CD4-positive, alpha-beta T cell treated with Interferon gamma for 1 hour (primary cell): ENCODE measurements around the gene FSTL4.
"Not testable (repeated sequence)": the region's sequence is repeated elsewhere in the genome, so short reads cannot be mapped to it uniquely, and the experiment has no call there.

Source experiments
- DNase-seq: peaks from one replicate; pipeline ENCODE4 v3.0.0-alpha.2; 2020

The FSTL4 gene

DNA sequence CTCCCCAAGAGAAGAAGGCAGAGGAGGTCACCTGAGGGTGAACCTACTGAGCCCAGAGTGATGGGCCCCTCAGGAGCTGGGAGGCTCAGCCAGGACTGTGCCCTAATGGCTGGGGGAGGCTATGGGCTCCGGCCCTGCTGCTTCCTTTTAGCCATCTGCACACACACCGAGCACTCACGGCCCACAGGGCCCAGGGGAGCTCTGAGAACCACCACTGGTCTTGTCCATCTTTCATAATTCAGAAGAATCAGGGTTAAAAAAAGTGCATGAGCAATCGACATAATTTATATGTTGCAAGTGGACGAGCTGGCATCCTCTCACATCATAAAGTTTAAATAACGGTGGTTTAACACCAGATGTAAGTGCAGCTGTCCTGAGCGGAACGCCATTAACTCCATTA lies 162.1 kb downstream of the FSTL4 start:
- no peak for DNase-seq

DNA sequence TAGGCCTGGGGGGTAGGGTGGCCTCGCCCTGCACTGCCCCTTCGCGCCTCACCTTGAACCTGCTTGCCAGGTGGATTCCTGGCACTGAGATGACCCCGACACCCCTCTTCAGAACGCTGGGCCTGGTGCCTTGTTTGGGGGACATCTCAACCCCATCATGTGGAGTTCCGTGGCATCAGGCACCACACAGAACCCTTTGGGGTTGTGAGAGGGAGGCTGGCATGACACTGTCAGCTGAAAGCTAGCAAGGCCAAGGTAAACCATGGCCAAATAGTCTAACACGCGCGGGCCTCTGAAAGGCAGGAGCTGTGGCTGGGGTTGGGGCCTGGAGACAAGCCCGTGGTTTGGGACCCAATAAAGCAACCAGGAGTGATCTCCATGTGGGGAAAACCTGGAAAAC lies 163.2 kb downstream of the FSTL4 start:
- DNase-seq: no peak

DNA sequence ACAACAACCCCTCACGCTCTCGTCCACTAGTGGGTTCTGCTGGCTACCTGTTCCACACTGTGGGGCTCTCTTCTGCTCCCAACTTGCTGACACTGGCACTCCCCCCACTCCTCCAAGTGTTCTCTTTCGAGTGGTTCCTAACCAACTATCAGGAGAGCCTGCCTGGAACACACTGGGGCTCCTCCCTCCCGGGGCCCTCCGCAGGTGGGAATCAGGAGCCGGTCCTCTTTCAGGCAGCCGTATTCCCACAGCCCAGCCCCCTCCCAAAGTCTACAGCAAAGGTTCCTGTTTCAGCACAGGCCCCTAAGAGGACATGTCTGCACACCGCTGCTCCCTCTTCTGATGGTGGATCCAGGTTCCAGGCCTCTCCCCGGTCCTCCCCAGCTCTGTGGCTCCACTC lies 165.9 kb downstream of the FSTL4 start:
- DNase-seq: no peak

DNA sequence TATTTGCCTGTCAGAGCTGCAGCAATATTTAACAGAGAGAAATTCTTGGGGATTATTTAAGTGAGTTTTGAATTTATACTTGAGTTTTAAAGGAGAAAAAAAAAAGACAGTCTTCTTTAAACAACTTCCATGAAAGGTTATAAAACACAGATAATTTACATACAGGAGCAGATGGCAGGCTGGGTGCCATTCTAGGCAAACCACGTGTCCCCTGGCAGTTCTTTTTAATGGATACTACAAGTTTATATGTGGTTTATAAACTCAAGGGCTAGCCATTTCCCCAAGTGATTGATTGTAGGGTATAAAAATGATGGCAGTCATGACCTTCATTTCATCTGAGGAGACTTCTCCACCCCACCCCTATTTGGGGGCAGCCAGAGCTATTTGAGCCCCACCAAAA lies 166.6 kb downstream of the FSTL4 start:
- no peak for DNase-seq

DNA sequence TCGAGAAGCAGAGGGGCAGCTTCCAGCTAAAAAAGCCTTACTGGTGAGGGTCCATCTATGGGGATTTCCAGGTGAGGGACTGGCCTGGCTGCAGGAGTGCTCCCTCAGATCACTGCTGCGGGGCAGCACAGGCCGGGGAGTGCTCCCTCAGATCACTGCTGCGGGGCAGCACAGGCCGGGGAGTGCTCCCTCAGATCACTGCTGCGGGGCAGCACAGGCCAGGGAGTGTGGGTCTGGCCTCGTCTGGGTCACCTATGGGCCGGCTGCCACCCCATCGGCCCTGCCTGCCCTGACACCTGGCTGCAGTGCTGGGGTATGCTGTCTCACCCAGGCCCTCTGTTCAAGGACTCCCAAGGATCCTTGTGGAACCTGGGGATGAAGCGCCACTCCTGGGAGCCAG lies 167.1 kb downstream of the FSTL4 start:
- DNase-seq: not testable (repeated sequence)

DNA sequence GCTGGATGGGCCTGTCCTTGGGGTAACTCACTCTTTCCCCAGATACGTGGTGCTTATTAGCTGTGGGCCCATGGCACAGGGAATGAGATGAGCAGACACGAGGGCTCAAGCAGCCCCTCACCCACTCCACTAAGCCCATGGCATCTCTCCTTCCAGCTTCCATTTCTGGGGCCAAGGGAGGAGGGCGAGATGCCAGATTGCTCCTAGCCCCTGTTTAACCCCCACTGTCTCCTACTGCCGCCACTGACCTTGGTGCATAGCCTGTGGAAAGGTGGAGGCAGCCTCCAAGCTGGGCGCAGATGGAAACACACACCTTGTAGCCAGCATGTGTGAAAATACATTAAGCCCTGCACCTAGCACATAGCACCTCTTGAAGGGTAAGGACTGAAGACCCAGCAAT lies 167.6 kb downstream of the FSTL4 start:
- no peak for DNase-seq

DNA sequence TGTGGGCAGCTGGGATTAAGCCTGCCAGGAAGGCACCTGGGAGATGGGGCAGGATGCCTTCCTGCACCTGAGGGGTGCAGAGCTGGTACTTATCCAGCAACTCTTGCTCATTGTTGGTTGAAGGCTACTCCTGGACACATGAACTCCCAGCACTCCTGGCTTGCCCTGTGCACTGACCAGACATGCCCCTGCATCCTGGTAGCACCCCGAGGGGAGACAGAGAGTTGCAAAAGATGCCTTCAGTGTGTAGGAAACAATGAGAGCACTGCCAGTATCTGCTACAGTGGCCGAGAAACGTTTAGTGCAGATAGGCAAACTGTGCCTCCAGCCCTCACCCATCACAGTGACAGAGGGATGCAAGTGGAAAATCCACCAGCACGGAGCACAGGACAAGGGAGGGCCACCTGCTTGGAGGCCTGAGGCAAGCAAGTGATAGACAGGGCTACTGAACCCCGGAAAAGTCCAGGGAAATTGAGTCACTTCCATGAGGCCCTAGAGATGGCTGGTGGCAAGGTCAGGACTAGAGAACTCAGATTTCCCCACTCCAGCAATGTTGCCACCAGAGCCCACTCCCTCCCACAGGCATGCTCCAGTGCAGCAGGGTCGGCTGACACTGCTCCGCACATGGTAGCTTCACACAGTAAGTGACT lies 171.1 kb downstream of the FSTL4 start:
- DNase-seq: no peak

DNA sequence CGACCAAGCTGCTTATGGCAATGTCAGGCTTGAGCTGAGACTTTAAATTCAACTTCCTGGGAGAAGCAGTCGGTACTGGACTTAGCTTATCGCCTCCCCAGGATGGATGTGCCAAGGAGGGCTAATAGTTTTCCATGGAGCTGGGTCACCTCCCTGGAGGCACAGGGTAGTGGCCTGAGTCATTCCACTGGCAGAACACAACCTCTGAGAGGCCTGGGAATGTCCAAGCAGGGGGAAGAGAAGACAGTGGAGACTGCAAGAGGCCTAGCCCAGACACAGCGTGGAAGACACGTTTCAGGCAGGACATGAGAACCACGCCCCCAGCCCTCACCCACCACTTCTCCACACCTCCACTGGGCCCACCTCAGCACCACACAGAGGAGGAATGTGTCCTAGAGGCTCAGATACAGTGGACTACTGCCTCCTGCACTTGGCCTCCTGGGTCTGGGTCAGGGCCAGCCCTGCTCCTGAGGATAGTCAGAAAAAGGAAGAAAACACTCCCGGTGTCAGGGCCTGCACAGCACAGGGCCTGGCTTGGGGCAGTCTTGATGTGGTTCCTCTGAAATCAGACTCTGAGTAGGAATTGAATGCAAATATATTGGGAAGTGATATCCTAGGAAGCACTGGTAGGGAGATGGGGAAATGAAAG lies 171.8 kb downstream of the FSTL4 start:
- no peak for DNase-seq

DNA sequence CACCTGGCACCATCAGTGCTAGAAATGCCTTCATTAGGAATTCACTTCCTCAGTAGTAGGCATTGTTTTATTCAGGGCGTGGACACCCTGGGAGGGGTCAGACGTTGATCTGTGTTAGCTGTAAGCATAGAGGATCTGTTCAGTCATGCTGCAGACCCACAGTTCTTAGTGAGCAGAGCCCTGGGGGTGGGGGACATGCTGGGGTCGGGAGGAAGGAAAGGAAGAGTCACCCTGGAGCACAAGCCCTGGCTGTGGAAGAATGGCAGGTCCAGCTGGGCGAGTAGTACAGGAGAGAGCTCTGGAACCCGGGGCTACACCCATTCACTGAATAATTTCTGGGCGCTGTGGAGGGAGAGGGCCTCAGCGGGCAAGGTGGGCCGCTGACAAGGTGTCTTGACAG lies 172.5 kb downstream of the FSTL4 start:
- no peak for DNase-seq

DNA sequence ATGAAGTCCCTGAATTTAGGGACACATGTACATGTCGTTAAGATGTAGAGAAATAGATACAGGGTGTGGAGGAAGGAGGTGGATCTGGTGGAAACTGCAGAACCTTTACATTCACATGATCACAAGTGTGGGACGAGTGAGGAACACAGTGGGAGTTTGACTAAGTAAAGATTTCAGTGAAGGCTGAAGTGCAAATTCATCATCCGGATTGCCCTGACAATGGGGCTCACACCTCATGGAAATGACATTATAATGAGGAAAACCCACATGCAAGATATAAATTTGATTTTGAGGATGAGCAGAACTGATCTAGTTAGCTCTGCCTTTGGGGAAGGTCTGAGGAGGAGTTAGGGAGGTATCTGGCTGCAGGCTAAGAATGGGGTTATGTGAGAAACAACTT lies 173.9 kb downstream of the FSTL4 start:
- no peak for DNase-seq

DNA sequence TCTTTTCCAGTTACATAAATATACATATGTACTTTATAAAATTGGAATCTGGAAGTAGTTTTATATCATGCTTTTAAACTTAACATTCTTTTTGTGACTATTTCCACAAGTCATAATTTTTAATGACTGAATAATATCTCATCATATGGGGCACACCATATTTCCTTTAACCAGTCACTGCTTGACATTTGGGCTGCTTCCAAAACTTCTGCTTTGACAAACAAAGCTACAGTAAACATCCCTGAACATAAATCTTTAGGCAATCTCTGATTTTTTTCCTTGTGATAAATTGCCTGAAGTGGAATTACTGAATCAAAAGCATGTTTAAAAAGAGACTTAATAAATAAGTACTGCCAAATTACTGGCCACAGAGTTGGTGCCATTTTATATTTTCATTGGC lies 178.0 kb downstream of the FSTL4 start:
- no peak for DNase-seq

DNA sequence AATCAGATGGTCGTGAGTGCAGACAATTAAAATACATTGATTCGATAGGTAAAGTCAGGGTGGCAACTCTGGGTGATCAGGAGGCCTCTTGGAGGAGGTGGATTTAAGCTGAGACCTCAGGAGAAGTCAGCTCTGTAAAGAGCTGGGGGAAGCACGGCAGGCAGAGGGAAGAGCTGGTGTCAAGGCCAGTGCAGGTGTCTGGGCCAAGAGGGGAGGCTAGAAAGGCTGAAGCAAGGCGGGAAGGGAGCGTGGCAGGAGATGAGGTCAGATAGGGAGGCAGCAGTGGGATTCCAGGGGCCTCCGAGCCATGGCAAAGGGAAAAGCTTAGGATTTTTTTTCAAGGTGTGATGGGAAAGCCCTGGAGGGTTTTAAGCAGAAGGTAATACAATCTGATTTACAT lies 178.7 kb downstream of the FSTL4 start:
- DNase-seq: no peak

DNA sequence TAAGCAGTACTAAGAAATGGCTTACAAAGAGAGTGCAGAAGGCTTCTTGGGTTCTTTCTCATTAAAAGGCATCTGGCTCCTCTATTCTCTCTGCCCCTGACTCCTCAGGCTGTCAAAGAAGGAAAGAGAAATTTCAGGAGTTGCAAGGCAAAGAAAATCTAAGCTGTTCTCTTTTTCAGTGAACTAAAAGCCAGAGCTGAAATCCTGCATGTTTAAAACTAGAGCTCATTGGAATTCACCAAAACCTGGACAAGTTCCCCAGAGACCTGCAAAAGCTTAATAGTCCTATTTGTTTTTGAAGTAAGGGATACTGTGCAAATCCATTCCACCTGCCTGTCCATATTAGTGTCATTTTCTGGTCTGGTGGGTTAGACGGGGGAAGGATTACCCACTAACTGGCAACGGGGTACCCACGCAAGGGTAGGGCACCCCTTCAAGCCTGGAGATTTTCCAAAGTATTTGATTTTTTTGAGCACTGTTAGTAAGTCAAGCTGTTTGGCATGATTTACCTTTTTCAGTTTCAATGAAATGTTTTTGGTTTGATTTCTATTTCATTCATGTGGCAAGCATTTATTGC lies 179.3 kb downstream of the FSTL4 start:
- DNase-seq: no peak

DNA sequence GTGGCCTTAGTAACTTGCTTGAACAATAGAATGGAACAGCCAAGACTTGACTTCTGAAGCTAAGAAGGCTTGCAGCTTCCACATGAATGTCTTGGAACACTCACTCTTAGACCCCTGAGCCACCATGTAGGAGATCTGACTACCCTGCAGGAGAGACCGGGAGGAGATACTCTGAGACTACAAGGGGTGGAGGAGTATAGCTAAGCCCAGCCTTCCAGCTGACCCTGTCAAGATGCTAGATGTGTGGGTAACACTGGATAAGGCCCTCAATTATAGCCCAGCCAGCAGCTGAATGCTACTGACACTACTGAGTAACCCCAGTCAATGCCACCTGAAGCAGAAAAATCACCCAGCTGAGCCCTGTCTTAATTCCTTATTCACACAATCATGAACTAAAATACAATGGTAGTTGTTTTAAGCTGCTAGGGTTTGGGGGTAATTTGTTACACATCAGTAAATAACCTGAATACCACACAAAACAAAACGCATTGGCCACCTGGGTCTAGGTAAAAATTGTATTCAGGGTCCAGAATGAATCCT lies 180.9 kb downstream of the FSTL4 start:
- no peak for DNase-seq

DNA sequence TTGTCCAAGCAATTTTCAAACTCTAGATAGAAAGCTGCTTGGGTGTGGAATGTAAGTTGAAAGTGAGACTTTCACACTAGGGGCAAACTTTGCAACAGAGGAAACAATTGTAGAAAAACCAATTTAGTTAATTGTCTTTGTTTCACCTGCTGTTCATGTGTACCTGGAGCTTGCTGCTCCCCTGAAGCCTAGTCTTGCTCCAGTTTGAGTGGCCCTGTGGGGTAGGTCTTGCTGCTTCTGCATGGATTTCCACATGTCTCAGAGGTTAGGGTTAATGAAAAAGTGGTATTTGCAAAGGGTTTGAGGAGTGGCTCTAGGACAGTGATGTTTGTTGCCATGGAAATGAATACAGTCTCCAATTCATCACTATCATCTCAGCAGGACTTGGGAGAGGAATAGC lies 182.2 kb downstream of the FSTL4 start:
- no peak for DNase-seq

DNA sequence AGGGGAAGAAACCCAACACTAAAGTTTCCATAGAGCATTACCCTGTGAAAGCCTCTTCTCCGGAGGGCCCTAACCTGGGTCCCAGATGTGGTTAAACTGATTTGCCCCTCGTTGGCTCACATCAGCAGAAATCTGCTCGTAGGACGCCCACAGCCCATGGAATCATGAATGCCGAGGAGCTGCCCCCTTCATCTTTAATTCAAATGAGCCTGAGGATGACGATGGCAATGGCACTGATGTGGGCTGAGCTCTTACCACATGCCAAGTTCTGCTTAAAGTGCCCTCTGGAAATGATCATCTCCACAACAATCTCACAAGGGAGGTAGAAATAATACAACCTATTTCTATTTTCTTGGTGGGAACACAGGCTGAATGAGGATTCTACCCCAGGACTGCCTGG lies 183.3 kb downstream of the FSTL4 start:
- no peak for DNase-seq

DNA sequence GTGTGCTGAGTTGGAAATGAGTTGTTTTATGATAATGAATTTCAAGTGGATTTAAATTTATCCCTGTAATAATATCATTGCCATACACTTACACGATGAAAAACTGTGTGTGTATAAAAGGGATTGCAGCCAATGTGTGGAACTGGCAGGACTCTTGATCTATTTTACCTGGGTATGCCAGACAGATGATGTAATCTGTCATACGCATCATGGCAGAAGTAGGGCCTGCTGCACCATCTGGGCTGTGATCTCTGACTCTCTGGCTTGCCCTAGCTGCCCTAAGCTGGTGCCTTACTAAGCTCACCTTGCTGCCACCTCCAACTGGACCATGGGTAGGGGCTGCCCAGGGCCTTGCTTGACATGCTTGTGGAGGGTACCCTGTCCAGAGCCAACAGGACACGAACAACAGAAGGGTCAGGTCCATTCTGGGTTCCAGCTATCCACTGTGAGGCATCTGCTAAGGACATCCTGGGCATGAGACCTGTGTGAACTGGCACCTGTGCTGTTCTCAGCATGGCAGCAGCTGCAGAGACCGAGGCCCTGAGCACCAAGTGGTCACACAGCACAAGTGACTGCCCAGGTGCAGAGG lies 184.2 kb downstream of the FSTL4 start:
- no peak for DNase-seq

DNA sequence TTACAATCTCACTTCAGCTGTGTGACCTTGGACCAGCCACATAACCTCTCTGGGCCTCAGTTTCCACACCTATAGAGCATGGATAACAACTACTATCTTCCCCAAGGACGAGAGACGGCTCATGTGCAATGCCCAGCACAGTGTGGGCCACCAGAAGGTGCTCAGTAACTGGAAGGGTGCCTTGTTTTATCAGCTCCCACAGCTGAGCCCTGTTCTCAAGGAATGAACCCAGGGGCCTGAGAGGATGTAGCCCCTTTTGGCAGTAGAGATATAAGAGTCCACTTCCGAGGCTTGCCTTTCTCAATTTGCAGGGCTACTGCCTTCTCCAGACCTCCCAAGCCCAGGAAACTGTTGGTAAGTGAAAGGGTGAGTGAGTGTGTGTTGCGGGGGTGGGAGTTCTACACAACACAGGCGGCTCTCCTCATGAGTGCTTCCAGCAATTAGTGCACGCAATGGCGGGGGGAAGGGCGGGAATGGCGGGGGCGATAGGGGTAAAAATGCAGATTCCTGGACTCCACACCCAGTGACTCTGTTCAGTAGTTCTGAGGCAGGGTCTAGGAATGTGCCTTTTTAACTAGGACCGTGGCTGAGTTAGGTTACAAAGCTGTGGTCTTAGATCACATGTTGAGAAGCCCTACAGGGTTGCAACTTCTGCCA lies 185.1 kb downstream of the FSTL4 start:
- no peak for DNase-seq

DNA sequence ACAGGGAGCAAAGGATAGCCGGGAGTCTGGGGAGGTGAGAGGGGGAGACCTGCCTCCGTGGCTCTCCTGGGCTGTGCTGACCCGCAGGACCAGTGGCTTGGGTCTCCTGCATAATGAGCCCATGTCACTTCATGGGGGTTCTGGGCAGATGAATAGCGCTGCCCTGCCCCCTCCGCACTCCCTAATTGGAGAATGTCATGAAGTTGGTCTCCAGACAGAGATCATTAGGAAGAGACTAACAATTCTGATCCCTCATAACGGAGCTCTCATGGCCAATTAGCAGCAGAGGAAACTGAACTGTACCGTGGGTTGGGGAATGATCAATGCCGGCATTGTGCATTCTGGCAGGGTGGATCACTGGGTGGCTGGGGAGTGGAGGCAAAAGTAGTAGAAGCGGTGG lies 186.1 kb downstream of the FSTL4 start:
- no peak for DNase-seq

DNA sequence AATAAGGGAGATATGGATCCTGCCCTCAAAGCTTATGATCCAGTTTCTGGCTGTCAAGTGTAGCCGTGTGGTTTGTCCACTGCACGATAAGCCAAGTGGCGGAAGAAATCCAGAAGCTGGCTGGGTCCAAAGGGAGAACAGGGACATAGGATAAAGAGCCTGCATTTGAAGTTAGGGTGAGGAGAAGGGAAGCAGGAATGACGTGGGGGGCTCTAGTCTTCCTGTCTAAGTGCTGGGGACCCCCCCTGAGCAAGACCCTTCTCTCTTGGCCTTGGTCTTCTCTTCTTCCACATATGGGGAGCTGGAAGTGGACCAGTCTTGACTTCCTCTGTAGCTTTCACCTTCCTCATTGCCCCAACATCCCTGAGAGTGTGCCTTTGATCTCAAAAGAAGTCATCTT lies 186.6 kb downstream of the FSTL4 start:
- DNase-seq: no peak

DNA sequence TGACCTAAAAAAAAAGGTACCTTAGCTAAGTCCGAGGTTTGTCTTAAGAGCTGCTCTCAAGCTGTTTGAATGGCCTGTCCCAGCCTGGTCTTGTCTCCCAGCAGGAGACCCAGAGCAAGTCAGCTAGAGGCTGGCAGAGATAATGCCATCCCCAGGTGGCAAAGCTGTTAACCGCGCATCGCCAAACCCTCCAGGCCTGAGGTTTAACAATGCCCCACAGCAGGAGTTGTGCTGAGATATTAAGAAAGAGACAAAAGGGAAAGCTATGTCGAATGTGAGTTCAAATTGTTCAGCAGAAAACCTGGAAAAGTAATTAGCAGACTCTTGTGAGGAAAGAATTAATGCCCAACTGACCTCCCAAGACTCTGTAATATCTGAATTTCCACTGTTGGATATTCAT lies 187.1 kb downstream of the FSTL4 start:
- no peak for DNase-seq

DNA sequence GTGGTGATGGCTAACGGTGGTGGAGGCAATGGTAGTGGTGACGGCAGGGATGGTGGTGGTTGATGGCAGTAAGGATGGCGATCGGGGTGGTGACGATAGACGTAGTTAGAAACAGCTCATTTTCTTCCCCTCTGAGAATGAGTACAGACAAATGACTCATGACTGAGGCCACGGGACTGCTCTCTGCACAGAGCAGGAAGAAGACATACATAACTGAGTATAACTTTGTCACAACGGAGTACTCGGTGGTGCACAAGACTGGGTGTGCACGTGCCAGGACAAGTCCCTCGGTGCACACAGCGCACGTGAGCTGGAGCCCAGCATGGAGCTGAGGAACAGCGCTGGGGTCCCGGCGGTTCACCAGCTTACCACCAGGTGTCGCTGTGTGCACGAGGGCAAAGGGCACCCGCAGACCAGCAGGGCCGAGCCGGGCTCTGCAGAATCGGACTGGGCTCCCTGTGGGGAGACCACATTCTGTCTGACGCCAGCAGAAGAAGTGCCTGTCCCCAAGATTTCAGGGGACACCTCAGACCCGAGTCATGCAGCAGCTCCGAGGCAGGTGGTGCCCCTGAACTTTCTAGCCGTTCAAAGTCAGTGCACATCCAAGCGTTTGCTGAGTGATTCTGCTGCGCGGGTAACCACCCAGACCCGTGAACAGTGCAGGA lies 188.6 kb downstream of the FSTL4 start:
- DNase-seq: peak; percentile 50

DNA sequence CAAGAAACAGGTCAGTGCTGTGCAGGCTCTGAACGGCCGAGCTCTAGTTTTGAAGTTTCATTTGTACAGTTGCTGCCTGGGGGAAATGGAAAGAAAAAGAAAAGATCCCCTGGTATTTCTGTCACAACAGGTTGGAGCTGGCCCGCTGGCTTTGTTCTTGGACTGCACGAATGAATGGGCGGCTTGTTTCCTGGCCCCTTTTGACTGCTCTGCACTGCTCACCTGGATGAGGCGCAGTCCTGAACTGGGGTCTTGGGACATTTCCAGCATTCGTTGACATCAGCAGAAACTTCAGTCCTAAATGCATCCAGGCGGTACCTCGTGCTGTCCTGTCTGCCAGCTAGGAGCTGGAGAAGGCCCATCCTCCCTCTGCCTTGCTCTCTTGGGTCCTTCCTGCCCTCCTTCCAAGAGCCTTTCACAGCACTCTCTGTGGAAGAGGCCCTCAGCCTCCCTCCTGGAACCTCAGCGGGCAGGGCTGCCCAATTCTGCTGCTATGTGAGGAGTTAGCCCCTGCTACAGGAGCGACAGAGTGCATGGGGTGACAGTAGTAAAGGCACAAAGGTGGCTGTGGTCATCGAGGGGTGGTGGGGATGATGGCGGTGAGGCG lies 189.2 kb downstream of the FSTL4 start:
- no peak for DNase-seq
